HCT116 (cell line): ENCODE data around the gene TMPRSS3.

Experiments used
- CTCF ChIP-seq, 3 experiments: fragments of 200-600 bp in 1 of 3; sonication (generic) in 1 of 3; IDR thresholded peaks in 2 of 3; conservative IDR thresholded peaks in 1 of 3; 2 replicates each; pipeline ENCODE4 v1.5.1; 2012 to 2017; ENCODE audit warnings: low read depth in 2 of 3, low read length in 2 of 3, antibody characterized with exemption in 1 of 3, borderline replicate concordance in 1 of 3, control low read depth in 1 of 3, mild to moderate bottlenecking in 1 of 3, mixed read lengths in 1 of 3, mixed run types in 1 of 3, moderate library complexity in 1 of 3; ENCODE audit not compliant: insufficient read depth in 1 of 3
- POLR2A ChIP-seq: IDR thresholded peaks from 2 replicates; pipeline ENCODE4 v1.7.0; 2011; ENCODE audit warnings: borderline replicate concordance; ENCODE audit not compliant: insufficient read depth, insufficient read length; ENCODE audit errors: extremely low read depth
- POLR2AphosphoS5 ChIP-seq: IDR thresholded peaks from 2 replicates; pipeline ENCODE4 v1.6.1; 2011; ENCODE audit warnings: mild to moderate bottlenecking, low read depth, low read length, moderate library complexity

GRCh38 chr21:42390696-42391095 is 5.2 kb downstream of the TMPRSS3 start:
- TF ChIP-seq CTCF (IDR thresholded peaks at IDR 0.05 in 2 of 3, conservative IDR thresholded peaks at IDR 0.05 in 1 of 3; ENCODE audit: borderline replicate concordance in 1 of 3, insufficient read depth in 1 of 3, low read depth in 2 of 3, low read length in 2 of 3) (no peak), POLR2AphosphoS5 (no peak), POLR2A (no peak)
